GM19238 (cell line): ENCODE data around the gene GTF2H2C_2.
"Not testable (repeated sequence)": the region's sequence is repeated elsewhere in the genome, so short reads cannot be mapped to it uniquely, and the experiment has no call there.

ENCODE experiments used
- DNase-seq: peaks from one replicate; pipeline ENCODE4 v3.0.0; 2011; ENCODE audit warnings: low spot score; ENCODE audit not compliant: insufficient read length

The GTF2H2C_2 gene

DNA sequence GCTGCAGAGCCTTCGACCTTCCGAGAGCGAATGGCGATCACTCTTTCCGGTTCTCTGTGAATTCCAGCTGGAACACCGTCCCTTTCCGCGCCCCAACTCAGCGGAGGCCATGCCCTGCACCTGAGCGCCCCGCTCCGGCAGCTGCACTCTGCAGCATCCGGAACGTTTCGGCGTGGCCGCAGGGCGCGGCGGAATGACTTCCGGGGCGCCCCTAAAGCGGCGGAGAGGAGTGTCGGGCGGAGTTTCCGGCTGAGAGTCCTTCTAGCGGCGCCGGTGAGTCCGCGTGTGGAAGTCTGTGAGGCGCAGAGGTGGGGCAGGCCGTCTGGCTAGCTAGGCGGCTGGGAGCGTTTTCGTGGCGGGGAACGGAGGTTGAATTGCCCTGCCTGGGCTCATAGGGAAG lies at the start of gene GTF2H2C_2:
TSS of gene GTF2H2C_2 (plus strand) at position 252 of the 400 bp plus-strand sequence.
- DNase-seq = not testable (repeated sequence)

- DNase-seq = not testable (repeated sequence)
Observed at GRCh38 chr5:70400984-70401686, 14.0 kb upstream of the GTF2H2C_2 start.

GRCh38 chr5:70421322-70421721 lies 6.2 kb downstream of the GTF2H2C_2 start:
- not testable (repeated sequence) for DNase-seq

DNA sequence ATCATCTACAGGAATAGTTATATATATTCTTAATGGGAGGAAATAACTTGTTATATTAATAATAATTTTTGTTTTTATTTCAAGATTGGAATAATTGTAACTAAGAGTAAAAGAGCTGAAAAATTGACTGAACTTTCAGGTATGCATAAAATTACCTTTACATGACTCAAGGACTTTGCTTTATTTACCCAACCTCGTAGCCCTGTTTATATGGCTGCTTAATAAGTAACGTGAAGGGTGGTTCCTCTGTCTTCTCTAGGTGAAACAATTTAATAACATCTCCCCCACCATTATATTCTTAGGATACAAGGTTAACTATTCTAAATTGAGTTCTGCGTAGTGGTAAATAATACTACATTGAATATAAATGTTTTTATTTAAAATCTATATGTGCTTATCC lies 8.0 kb downstream of the GTF2H2C_2 start:
- DNase-seq = not testable (repeated sequence)

DNA sequence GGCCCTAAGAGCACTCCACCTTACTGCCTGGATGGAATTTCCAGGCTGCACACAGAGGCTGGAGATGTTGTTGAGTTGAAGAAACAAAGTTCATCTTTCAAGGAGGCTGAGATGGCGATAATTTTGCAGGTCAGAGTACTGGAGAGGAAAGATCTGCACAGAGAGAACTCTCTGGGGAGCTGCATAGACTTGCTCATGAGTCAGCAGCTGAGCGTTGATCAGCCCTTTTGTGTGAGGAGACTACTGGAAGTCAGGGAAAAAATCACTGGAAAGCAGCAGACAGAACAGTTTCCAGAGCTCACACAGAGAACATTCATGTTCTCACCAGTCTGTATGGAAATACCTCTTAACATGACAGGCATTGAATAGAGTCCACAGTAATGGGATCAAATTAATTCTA lies 23.4 kb downstream of the GTF2H2C_2 start:
- DNase-seq = not testable (repeated sequence)

GRCh38 chr5:70449565-70449964 lies 34.4 kb downstream of the GTF2H2C_2 start:
- not testable (repeated sequence) for DNase-seq

DNA sequence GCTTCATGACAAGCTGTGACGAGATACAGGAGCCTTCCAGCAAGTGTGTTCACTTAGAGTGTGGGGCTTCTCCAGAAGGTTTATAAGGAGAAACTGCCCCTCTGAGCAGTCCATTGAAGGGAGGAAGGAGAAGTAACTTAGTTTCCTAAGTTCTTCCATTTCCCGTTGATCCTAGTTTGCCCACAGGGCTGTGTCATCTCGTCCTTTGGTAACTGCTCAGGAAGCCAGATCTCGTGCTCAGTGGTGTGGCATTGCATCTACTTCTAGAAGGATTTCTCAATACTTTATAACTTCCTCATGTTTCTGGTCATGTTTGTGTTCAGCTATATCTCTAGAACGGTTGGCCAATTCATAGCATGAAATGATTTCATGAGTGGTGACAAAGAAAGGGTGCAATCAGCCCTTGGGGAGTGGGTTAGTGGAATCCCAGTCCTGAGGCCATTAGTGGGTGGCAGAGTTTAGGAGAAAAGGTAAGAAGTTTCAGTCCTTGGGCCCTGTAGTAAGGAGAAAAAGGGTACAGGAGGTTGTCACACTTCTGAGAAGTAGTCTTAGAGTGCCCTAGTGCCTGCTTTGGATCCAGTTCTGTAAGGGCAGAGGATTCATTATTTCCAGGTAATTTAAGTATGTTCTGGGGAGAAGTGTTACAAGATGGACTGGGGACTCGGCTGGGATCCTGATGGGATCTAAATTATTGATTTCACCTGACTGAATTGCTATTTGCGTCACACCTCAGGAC lies 36.2 kb downstream of the GTF2H2C_2 start:
- DNase-seq = not testable (repeated sequence)

DNA sequence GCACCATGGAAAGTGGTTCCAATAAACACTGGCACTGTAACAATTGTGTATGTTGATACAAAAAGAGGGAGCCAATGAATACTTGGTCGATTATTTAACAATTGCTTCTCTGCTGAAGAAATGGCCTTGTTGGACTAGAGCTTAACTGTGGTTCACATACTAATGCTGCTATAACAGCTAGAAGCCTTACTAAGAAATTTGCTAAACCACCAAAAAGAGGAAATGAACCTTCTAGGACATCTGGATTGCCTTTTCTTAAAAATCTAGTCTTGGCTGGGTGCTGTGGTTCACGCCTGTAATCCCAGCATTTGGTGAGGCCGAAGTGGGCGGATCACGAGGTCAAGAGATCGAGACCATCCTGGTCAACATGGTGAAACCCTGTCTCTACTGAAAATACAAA lies 41.9 kb downstream of the GTF2H2C_2 start:
- DNase-seq = not testable (repeated sequence)

GRCh38 chr5:70459188-70459587 lies 44.0 kb downstream of the GTF2H2C_2 start:
- DNase-seq = not testable (repeated sequence)

GRCh38 chr5:70461984-70462383 lies 46.8 kb downstream of the GTF2H2C_2 start:
- DNase-seq = not testable (repeated sequence)

GRCh38 chr5:70464019-70464637 lies 49.0 kb downstream of the GTF2H2C_2 start:
- not testable (repeated sequence) for DNase-seq

DNA sequence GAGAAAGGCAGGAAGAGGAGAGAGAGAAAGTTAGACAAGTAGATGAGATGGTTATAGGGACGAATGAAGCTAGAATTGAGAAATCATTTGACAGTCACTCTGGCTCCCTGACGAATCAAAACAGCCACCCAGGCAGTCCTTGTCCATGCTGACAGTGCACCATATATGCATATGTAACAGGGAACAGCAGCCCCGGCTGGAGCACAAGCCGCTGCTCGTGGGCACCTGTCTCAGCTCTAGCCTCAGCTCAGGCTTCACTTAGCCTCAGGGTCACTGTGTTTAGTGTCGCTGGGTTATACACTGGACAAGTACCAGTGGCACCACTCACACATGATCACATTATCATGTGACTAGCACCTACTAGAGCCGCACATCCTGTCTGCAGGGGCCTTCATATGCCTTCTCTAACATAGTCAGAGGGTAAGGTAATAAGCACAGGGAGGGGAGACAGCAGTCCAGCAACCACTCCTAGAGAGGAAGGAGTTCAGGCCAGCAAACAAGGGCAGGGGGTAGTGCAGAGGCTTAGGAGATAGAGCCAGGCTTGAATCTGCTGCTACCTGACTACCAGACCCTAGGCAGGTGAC lies 54.9 kb downstream of the GTF2H2C_2 start:
- not testable (repeated sequence) for DNase-seq
